K562 (cell line): ENCODE measurements around the gene RACK1. TPM values are rescaled to one million over a fixed set of nuclear protein-coding genes. Genes with fewer than 3 reads are reported as not detected.

Experiments
- BRF1 ChIP-seq: IDR thresholded peaks from 3 replicates; pipeline ENCODE4 v1.6.1; 2011; ENCODE audit warnings: borderline replicate concordance, mild to moderate bottlenecking; ENCODE audit not compliant: insufficient read length; ENCODE audit errors: extremely low read depth
- CXXC5 ChIP-seq: fragments of 250-450 bp; sonication (Bioruptor Pico); IDR thresholded peaks from 2 replicates; pipeline ENCODE4 v1.8.0; 2022; ENCODE audit warnings: inconsistent platforms, mild to moderate bottlenecking, moderate library complexity
- ETV6 ChIP-seq, 3 experiments: fragments of 150-350 bp in 1 of 3; sonication (generic) in 1 of 3; formaldehyde crosslinking in 1 of 3; IDR thresholded peaks; 2 replicates each; pipeline versions ENCODE4 v1.6.1 to v1.8.0; 2014 to 2022; ENCODE audit warnings: borderline replicate concordance in 2 of 3, low read depth in 2 of 3, antibody characterized with exemption in 1 of 3, low read length in 1 of 3, mild to moderate bottlenecking in 1 of 3, missing genetic modification reagents in 1 of 3
- PHB2 ChIP-seq: fragments of 450-650 bp; IDR thresholded peaks from 2 replicates; pipeline ENCODE4 v1.6.1; 2017; ENCODE audit warnings: low read depth
- PHF8 ChIP-seq: fragments of 200-600 bp; sonication (generic); IDR thresholded peaks from 2 replicates; pipeline ENCODE4 v1.6.1; 2012; ENCODE audit warnings: mixed run types, mild to moderate bottlenecking, inconsistent platforms, low read length, moderate library complexity, borderline replicate concordance
- POLR2AphosphoS2 ChIP-seq: IDR thresholded peaks from 2 replicates; pipeline ENCODE4 v1.6.1; 2012; ENCODE audit warnings: low read length, improper control_type of control experiment
- POLR2AphosphoS5 ChIP-seq: IDR thresholded peaks from 2 replicates; pipeline ENCODE4 v1.6.1; 2011; ENCODE audit warnings: mild to moderate bottlenecking, low read depth, low read length, moderate library complexity; ENCODE audit not compliant: control insufficient read depth, insufficient read depth
- RBM17 ChIP-seq: fragments of 200-400 bp; formaldehyde crosslinking; IDR thresholded peaks from 2 replicates; pipeline ENCODE4 v1.6.1; 2017; ENCODE audit warnings: low read depth, mild to moderate bottlenecking, low read length, borderline replicate concordance
- SMAD4 ChIP-seq: fragments of 250-450 bp; sonication (Bioruptor Pico); conservative IDR thresholded peaks from 2 replicates; pipeline ENCODE4 v1.8.0; 2021; ENCODE audit warnings: inconsistent platforms, mild to moderate bottlenecking, moderate library complexity
- SOX6 ChIP-seq: fragments of 450-650 bp; IDR thresholded peaks from 2 replicates; pipeline ENCODE4 v1.6.1; 2014; ENCODE audit warnings: mild to moderate bottlenecking
- SRF ChIP-seq, 2 experiments: fragments of 250-450, 450-650 bp in 1 of 2; sonication (Bioruptor Pico) in 1 of 2; sonication (generic) in 1 of 2; formaldehyde crosslinking; IDR thresholded peaks; 2 replicates each; pipeline versions ENCODE4 v1.5.0 to v1.5.1; 2020 to 2022; ENCODE audit warnings: mild to moderate bottlenecking in 1 of 2, missing genetic modification reagents in 1 of 2
- ZKSCAN1 ChIP-seq: fragments of 150-350 bp; IDR thresholded peaks from 2 replicates; pipeline ENCODE4 v1.6.1; 2016; ENCODE audit warnings: low read depth, low read length
- ZKSCAN8 ChIP-seq: fragments of 200-800 bp; sonication (Bioruptor generic); IDR thresholded peaks from 2 replicates; pipeline ENCODE4 v1.6.1; 2016; ENCODE audit warnings: missing genetic modification characterization, missing compliant biosample characterization
- ZNF224 ChIP-seq: sonication (generic); formaldehyde crosslinking; IDR thresholded peaks from 2 replicates; pipeline ENCODE4 v1.8.0; 2022; ENCODE audit warnings: mild to moderate bottlenecking, missing genetic modification reagents
- ZNF316 ChIP-seq: fragments of 450-650 bp; IDR thresholded peaks from 2 replicates; pipeline ENCODE4 v1.6.1; 2016
- polyA plus RNA-seq, 8 experiments: library from polyadenylated mRNA; depleted of rRNA in 4 of 8; stranded (reverse) in 5 of 8; unstranded in 3 of 8; fragments of >200 nt; fragmentation: Nextera tagmentation in 2 of 8; fragmentation: Illumina TruSeq in 1 of 8; extraction: Ambion mirVana in 2 of 8; extraction: Trizol in 1 of 8; gene quantifications; 2 replicates each; pipeline versions ENCODE4 v1.2.1 to v1.2.3, GENCODE V29; 2011 to 2014; ENCODE audit warnings: inconsistent platforms in 1 of 8, missing spikeins in 1 of 8
- total RNA-seq, 7 experiments: library from RNA; depleted of rRNA in 6 of 7; stranded (reverse); fragments of >200 nt in 6 of 7; fragmentation: Illumina TruSeq in 2 of 7; extraction: Trizol in 2 of 7; gene quantifications; 2 replicates each; pipeline versions ENCODE4 v1.2.1 to v1.2.3, GENCODE V29; 2011 to 2021; ENCODE audit warnings: low replicate concordance in 1 of 7
- TF ChIP-seq, protein P1 (sequence below): fragments of 450-650 bp; formaldehyde crosslinking; conservative IDR thresholded peaks from 2 replicates; pipeline ENCODE4 v1.4.0; 2022; ENCODE audit warnings: mild to moderate bottlenecking, missing genetic modification characterization
- TF ChIP-seq, protein P2 (sequence below): sonication (generic); formaldehyde crosslinking; IDR thresholded peaks from 2 replicates; pipeline ENCODE4 v1.8.0; 2022; ENCODE audit warnings: missing genetic modification reagents, mild to moderate bottlenecking, moderate library complexity, borderline replicate concordance
- TF ChIP-seq, protein P3 (sequence below): fragments of 450-650 bp; IDR thresholded peaks from 2 replicates; pipeline ENCODE4 v1.6.1; 2016; ENCODE audit warnings: low read depth, mild to moderate bottlenecking, moderate library complexity
- TF ChIP-seq, protein P4 (sequence below): sonication (generic); formaldehyde crosslinking; IDR thresholded peaks from 2 replicates; pipeline ENCODE4 v1.8.0; 2022; ENCODE audit warnings: mild to moderate bottlenecking, missing genetic modification reagents, borderline replicate concordance

RACK1 gene
- total and polyA plus RNA-seq, 9 of the 15 experiments (the other 6 are each of a cell fraction or from before 2014, with no cell fraction given), result 2,303 to 5,311 (median 3,833) TPM

DNA sequence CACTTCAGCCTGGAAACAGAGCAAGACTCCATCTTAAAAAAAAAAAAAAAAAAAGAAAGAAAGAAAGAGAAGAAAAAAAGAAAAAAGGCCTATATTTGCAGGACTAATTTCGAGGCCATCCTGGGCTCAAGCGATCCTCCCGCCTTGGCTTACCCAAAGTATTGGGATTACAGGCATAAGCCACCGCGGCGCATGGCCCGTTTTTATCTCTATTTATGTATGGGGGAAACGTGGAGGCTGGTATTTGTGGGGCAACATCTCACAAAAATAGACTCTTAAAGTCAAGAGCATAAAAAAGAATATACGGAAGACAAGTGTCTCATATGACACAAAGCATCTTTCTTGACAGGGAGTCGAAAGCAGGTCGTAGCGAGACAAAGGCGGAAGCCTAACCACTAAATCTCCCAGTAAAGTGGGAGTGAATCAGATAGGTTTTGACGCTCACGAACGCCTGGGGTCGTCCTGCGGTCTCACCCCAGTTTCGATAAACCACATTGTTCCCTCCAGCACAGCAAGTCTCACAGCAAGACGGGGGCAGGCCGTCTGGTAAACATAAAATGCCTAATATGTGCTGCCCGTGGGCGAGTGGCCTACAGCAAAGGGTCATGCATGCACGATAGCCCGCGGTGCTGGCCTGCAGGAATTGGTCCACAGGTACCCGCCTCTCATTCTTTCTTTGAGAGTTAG lies 22.5 kb downstream of the RACK1 start (continued):
- TF ChIP-seq ZKSCAN1, result peak; percentile 95
- no peak for TF ChIP-seq PHB2
- TF ChIP-seq, protein P1, sequence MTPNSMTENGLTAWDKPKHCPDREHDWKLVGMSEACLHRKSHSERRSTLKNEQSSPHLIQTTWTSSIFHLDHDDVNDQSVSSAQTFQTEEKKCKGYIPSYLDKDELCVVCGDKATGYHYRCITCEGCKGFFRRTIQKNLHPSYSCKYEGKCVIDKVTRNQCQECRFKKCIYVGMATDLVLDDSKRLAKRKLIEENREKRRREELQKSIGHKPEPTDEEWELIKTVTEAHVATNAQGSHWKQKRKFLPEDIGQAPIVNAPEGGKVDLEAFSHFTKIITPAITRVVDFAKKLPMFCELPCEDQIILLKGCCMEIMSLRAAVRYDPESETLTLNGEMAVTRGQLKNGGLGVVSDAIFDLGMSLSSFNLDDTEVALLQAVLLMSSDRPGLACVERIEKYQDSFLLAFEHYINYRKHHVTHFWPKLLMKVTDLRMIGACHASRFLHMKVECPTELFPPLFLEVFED (CRISPR knock-in tag), result no peak
- TF ChIP-seq, protein P2, sequence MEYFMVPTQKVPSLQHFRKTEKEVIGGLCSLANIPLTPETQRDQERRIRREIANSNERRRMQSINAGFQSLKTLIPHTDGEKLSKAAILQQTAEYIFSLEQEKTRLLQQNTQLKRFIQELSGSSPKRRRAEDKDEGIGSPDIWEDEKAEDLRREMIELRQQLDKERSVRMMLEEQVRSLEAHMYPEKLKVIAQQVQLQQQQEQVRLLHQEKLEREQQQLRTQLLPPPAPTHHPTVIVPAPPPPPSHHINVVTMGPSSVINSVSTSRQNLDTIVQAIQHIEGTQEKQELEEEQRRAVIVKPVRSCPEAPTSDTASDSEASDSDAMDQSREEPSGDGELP (CRISPR knock-in tag), result peak; percentile 46; the same call in 1 of the 2 replicates
- 0 out of 2 replicates have a peak, but pooled peaks have one; percentile 46 for TF ChIP-seq CXXC5
- 0 out of 4 replicates have a peak, but pooled peaks of 1 of the 2 experiments have one; percentile 34 for TF ChIP-seq SRF (CRISPR knock-in tag; IDR thresholded peaks at IDR 0.05)
- peak; percentile 23; the same call in 1 of the 2 replicates for TF ChIP-seq PHF8
- TF ChIP-seq ZKSCAN8 (CRISPR knock-in tag), result peak; percentile 97
- no peak for TF ChIP-seq BRF1
- no peak for TF ChIP-seq POLR2AphosphoS2
- no peak for TF ChIP-seq RBM17
- peak; percentile 38 for TF ChIP-seq ZNF316
- TF ChIP-seq, protein P3, sequence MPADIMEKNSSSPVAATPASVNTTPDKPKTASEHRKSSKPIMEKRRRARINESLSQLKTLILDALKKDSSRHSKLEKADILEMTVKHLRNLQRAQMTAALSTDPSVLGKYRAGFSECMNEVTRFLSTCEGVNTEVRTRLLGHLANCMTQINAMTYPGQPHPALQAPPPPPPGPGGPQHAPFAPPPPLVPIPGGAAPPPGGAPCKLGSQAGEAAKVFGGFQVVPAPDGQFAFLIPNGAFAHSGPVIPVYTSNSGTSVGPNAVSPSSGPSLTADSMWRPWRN, result 0 out of 2 replicates have a peak, but pooled peaks have one; percentile 9
- peak; percentile 24; the same call in 1 of the 2 replicates for TF ChIP-seq SMAD4 (CRISPR knock-in tag)
- TF ChIP-seq ETV6 (IDR thresholded peaks at IDR 0.05; ENCODE audit: borderline replicate concordance in 1 of 2, low read depth in 2 of 2, low read length in 1 of 2), result peak in 1 of 2 experiments; percentile 33; a peak in 1 of 4 replicates
- TF ChIP-seq ETV6 (CRISPR knock-in tag; IDR thresholded peaks at IDR 0.05; ENCODE audit: borderline replicate concordance), result no peak
- 0 out of 2 replicates have a peak, but pooled peaks have one; percentile 17 for TF ChIP-seq ZNF224 (CRISPR knock-in tag)
- TF ChIP-seq SOX6, result 0 out of 2 replicates have a peak, but pooled peaks have one; percentile 7
- TF ChIP-seq POLR2AphosphoS5, result 0 out of 2 replicates have a peak, but pooled peaks have one; percentile 4
- TF ChIP-seq, protein P4, sequence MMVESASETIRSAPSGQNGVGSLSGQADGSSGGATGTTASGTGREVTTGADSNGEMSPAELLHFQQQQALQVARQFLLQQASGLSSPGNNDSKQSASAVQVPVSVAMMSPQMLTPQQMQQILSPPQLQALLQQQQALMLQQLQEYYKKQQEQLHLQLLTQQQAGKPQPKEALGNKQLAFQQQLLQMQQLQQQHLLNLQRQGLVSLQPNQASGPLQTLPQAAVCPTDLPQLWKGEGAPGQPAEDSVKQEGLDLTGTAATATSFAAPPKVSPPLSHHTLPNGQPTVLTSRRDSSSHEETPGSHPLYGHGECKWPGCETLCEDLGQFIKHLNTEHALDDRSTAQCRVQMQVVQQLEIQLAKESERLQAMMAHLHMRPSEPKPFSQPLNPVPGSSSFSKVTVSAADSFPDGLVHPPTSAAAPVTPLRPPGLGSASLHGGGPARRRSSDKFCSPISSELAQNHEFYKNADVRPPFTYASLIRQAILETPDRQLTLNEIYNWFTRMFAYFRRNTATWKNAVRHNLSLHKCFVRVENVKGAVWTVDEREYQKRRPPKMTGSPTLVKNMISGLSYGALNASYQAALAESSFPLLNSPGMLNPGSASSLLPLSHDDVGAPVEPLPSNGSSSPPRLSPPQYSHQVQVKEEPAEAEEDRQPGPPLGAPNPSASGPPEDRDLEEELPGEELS, result peak; percentile 76; the same call in 1 of the 2 replicates
